Stimulated activated naive CD8-positive, alpha-beta T cell treated with anti-CD3 and anti-CD28 coated beads, Interleukin-15, amount 100 ng/mL, for 72 hours (primary cell): Measurements from ENCODE around the gene TNFRSF4.

Experiments
- ATAC-seq: fragments of 150-1000 bp; cut with Tn5 transposase; 2 replicates; pipeline ENCODE4 v1.10.0; 2021; ENCODE audit warnings: mild to moderate bottlenecking, moderate library complexity
- DNase-seq, 2 donors: peaks; one replicate each; pipeline ENCODE4 v3.0.0; 2021 to 2022
- H3K27ac Mint-ChIP-seq, 2 donors: one replicate each; pipeline ENCODE4 v1.8.0; 2022; ENCODE audit warnings: mild to moderate bottlenecking in 2 of 2, mixed read lengths in 2 of 2, moderate library complexity in 2 of 2
- H3K27me3 Mint-ChIP-seq: one replicate; pipeline ENCODE4 v1.8.0; 2022; ENCODE audit warnings: mixed read lengths
- H3K4me1 Mint-ChIP-seq: one replicate; pipeline ENCODE4 v1.8.0; 2022; ENCODE audit warnings: mild to moderate bottlenecking, mixed read lengths
- H3K4me3 Mint-ChIP-seq, 2 donors: one replicate each; pipeline ENCODE4 v1.8.0; 2022; ENCODE audit warnings: mild to moderate bottlenecking in 2 of 2, mixed read lengths in 2 of 2, moderate library complexity in 1 of 2
- H3K9me3 Mint-ChIP-seq, 2 donors: one replicate each; pipeline ENCODE4 v1.8.0; 2022; ENCODE audit warnings: mixed read lengths in 2 of 2

The TNFRSF4 gene

GRCh38 chr1:1205769-1206375 lies 8.1 kb downstream of the TNFRSF4 start:
- H3K4me1 Mint-ChIP-seq, result peaks cover 66% of the 10 kb centered on the region
- peak overlapping the region; percentile 52 to 54 for H3K27ac Mint-ChIP-seq
- H3K9me3 Mint-ChIP-seq, result no peaks in the 10 kb centered on the region
- DNase-seq (no peak), ATAC-seq (no peak)
- H3K27me3 Mint-ChIP-seq, result no peaks in the 10 kb centered on the region
- peak overlapping the region; percentile 93 to 98 for H3K4me3 Mint-ChIP-seq

DNA sequence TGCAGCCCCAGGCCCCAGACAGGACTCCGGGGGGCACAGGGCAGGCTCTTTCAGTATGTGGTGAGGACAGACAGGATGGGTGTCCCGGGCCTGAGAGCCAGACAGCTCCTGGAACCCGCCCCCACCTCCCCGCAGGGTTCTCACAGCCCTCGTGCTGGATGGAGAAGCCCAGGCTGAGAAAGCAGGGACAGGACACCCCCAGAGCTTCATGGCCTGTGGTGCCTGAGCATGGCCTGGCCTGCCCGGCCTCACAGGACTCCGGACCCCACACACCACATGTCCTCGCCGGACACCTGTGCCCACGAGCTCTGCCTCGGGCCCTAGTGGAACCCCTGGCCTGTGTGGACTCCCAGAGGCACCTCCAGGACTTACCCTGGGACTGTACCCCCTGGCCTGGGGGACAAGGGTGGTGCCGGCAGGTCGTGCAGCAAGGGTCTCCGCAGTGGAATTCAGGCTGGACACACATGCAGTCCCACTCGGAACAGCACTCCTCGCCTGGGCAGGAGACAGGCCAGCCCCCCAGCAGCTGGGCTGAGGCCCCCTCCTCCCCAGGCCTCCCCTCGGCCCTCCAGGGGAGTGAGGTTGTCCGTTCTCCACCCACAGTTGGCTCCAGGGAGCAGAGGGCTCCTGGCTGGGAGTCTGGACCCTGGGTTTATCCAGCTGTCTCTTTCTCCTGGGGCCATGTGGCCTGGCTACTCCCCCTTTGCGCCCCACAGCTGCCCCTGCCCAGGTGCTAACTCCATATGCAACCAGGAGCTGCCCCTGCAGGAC lies 8.8 kb downstream of the TNFRSF4 start:
- peak overlapping the region; percentile 52 to 54 for H3K27ac Mint-ChIP-seq
- H3K27me3 Mint-ChIP-seq, result no peaks in the 10 kb centered on the region
- ATAC-seq, result no peak
- peaks cover 66% of the 10 kb centered on the region for H3K4me1 Mint-ChIP-seq
- DNase-seq, result peak in 1 of 2 donors; percentile 25
- peak overlapping the region; percentile 93 to 98 for H3K4me3 Mint-ChIP-seq
- H3K9me3 Mint-ChIP-seq, result no peaks in the 10 kb centered on the region

DNA sequence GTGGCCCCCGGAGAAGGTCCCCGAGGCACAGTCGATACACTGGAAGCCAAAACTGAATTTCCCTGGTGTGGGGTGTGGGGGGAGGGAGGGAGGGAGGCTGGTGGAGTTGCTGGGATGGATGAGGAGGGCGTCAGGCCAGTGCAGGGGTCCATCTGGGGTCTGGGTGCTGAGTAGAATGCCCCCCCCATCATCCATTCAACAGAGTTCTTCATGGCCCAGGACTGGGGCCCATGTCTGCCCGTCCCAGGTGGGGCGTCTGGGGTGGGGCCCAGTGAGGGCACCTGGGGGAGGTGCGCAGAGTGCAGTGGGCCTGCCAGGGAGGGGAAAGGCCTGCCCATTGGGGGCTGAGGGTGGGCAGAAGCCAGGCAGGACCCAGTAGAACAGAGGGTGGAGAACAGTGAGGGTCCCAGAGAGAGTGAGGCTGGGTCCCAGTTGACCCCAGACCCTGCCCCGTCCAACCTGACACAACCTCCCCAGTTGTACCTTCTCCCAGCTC lies 9.5 kb downstream of the TNFRSF4 start:
- DNase-seq (no peak), ATAC-seq (no peak)
- Mint-ChIP-seq H3K4me3 (peak overlapping the region; percentile 93 to 98), H3K27me3 (no peaks in the 10 kb centered on the region), H3K9me3 (no peaks in the 10 kb centered on the region), H3K4me1 (peaks cover 66% of the 10 kb centered on the region), H3K27ac (peak overlapping the region in 1 of 2 donors; percentile 60)

- Mint-ChIP-seq H3K27me3 (no peaks in the 10 kb centered on the region), H3K9me3 (no peaks in the 10 kb centered on the region), H3K27ac (peak overlapping the region in 1 of 2 donors; percentile 60), H3K4me1 (peaks cover 63% of the 10 kb centered on the region), H3K4me3 (peak overlapping the region; percentile 59 to 93)
- ATAC-seq (no peak), DNase-seq (no peak)
Observed at GRCh38 chr1:1203561-1204424, 10.2 kb downstream of the TNFRSF4 start.

DNA sequence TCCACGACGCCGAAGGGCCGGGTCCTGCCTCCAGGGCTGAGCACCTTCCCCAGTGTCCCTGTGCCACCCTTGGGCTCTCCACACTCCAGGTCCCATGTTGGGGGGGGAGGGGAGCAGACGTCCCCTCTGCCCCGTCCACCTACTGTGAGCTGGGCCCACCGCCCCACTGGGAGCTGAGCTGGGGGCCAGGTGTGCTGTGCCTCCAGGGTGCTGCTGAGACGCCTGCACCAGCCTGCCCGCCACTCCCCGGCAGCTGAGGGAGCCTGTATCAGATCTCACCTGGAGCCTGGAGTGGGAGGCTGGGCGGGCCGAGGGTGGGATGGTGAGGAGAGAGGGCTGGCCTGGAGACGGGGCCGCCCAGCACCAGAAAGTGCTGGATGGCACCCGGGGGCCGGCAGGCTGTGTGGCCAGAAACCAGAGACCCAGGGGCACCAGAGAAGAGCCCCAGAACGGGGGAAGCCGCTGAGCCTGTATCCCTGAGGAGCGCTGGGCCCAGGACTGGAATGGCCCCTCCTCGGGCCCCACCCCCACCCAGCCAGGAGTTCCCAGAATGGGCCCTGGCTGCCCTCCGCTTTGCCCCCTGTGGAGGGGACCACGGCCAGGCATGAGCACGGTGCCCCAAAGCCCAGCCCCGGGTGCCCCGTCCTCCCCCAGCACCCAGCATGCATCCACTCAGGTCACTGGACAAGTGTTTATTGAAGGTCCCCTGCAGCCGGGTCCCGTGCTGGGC lies 11.0 kb downstream of the TNFRSF4 start:
- H3K27ac Mint-ChIP-seq, result no peak overlapping the region
- no peak overlapping the region for H3K4me3 Mint-ChIP-seq
- peaks cover 55% of the 10 kb centered on the region for H3K4me1 Mint-ChIP-seq
- H3K27me3 Mint-ChIP-seq, result no peaks in the 10 kb centered on the region
- ATAC-seq (no peak), DNase-seq (no peak)
- H3K9me3 Mint-ChIP-seq, result no peaks in the 10 kb centered on the region

- no peaks in the 10 kb centered on the region for H3K9me3 Mint-ChIP-seq
- peak overlapping the region; percentile 81 to 83 for H3K4me3 Mint-ChIP-seq
- no peaks in the 10 kb centered on the region for H3K27me3 Mint-ChIP-seq
- DNase-seq, result peak; percentile 88 to 91
- H3K4me1 Mint-ChIP-seq, result peaks cover 41% of the 10 kb centered on the region
- ATAC-seq, result peak; percentile 84
- peak overlapping the region; percentile 64 to 74 for H3K27ac Mint-ChIP-seq
Observed at GRCh38 chr1:1200876-1201810, 12.8 kb downstream of the TNFRSF4 start.

DNA sequence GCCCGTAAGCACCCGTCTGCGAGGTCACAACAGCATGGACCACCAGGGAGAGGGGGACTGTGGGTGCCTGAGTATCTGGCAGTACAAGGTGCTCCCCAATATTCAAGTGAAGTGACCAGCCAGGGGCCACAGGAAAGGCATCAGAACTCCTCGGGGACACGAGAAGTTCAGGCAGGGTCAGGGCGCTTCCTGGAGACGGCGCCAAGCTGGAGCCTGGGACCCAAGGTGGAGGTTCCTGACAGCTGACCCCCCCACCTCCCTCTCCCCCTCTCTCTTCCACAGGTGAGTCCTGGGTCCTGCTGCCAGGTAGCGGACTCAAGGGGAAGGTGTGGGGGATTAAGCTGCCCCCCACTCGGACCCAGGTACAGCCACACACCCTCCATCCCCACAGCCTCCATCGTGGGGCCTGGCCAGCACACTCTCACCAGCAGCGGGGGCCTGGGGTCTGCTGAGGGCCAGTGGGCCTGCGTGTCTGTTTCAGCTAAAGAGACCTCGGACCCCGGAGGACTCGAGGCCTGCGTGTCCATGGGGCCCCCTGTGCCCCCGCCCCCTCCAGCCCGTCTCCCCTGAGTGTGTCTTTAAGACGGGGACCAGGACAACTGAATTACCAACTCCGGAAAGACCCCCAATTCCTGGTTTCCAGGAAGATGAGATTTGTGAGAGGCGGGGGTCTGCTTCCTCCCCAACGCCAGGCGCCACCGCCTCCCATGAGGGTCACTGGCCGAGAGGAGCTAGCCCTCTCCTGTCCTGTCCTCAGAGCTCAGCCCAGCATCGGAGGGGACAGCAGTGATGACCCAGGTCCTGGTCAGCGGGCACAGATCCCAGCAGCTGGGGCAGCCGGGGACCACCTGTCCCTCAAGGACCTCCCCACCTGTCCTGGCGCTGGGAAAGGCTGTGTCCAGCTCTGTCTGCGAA lies 13.7 kb downstream of the TNFRSF4 start:
- Mint-ChIP-seq H3K4me1 (peaks cover 34% of the 10 kb centered on the region), H3K9me3 (peaks cover 0 to 2% of the 10 kb centered on the region in 2 donors), H3K4me3 (peak overlapping the region; percentile 81 to 83), H3K27me3 (no peaks in the 10 kb centered on the region), H3K27ac (peak overlapping the region; percentile 64 to 74)
- ATAC-seq (no peak), DNase-seq (no peak)

- ATAC-seq, result no peak
- peaks cover 26% of the 10 kb centered on the region for H3K4me1 Mint-ChIP-seq
- peak overlapping the region in 1 of 2 donors; percentile 64 for H3K27ac Mint-ChIP-seq
- H3K9me3 Mint-ChIP-seq, result peaks cover 9 to 10% of the 10 kb centered on the region in 2 donors
- H3K4me3 Mint-ChIP-seq, result peak overlapping the region; percentile 49 to 83
- DNase-seq, result no peak
- H3K27me3 Mint-ChIP-seq, result no peaks in the 10 kb centered on the region
Observed at GRCh38 chr1:1199141-1199960, 14.6 kb downstream of the TNFRSF4 start.

DNA sequence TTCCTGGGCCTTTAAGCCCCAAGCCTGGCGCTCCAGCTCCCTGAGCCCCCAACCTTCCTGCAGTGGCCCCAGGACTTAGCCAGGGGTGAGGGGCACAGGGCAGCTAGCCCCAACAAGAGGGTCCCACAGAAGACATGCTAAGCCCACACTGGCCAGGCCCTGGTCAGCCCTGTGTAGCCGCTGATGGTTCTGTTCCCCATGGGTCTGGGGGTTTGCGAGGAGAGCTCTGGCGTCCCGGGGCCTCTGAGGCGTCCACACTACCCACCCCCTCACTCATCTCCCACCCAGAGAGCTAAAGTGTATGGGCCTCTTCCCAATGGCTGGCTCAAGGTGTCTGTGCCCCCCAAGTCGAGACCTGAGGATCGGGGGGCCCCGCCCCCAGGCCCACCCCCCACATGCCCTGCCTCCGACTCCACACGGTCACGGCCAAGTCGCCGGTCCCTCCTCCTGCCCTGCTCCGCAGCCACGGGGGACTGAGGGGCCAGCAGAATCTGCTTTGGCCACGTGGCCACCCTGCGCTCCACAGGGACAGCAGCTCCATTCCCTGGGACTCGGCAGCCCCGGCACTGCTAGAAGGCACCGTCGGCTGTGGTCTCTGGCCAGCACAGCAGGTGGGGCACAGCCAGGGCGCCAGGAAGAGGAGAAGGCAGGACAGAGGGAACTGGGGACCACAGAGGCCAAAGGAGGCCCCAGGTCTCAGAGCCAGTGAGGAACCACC lies 15.4 kb downstream of the TNFRSF4 start:
- ATAC-seq (no peak), DNase-seq (no peak)
- Mint-ChIP-seq H3K9me3 (peaks cover 11 to 15% of the 10 kb centered on the region in 2 donors), H3K27ac (no peak overlapping the region), H3K27me3 (no peaks in the 10 kb centered on the region), H3K4me3 (no peak overlapping the region), H3K4me1 (peaks cover 18% of the 10 kb centered on the region)

DNA sequence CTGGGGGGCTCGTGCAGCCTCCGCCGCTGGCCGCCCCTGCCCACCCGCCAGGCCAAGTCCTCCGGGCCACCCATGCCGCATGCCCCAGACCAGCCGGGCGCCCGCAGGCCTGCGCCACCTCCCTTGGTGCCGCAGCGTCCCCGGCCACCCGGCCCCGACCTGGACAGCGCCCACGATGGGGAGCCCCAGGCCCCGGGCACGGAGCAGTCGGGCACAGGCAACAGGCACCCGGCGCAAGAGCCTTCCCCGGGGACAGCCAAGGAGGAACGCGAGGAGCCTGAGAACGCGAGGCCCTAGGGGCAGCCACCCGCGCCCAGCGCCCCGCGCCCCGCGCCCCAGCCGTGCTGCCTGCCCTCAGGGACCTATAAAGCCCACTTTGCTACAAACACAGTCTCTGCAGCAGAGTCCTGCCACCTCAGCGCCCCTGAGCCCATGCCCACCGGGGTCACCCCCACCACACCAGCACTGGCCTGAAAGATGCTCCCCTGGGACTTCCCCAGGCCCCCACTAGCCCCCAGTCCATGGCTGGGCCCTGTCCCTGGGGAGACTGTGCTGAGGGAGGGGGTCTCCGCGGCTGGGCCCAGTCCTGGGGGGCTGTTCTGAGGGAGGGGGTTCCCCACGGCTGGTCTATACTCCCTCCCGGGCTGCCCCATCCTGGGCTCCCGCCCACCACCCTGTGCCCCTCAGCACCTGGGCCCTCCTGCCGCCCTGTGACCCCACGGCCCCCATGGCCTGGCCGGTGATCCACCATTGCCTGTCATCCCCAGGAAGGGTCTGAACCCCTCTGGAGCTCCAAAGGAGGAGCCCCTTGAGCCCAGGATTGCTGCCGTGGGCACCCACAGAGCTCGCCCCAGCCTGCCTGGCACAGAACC lies 16.2 kb downstream of the TNFRSF4 start:
- no peaks in the 10 kb centered on the region for H3K27me3 Mint-ChIP-seq
- no peak overlapping the region for H3K4me3 Mint-ChIP-seq
- H3K27ac Mint-ChIP-seq, result peak overlapping the region in 1 of 2 donors; percentile 48
- no peak for ATAC-seq
- no peak for DNase-seq
- peaks cover 11 to 15% of the 10 kb centered on the region in 2 donors for H3K9me3 Mint-ChIP-seq
- H3K4me1 Mint-ChIP-seq, result peaks cover 18% of the 10 kb centered on the region

DNA sequence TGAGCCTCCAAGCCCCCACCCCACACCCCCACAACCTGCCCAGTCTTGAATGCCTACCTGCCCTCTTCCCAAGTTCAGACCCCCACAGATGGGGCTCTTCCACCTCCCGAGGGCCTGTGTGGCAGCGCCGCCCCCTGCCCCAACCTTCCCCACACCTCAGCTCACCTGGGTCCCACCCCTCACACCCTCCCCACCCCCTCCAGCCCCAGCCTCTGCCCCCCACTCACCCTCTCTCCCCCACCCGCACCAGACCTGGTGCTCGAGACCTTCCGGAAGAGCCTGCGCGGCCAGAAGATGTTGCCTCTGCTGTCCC lies 16.8 kb downstream of the TNFRSF4 start:
- H3K27ac Mint-ChIP-seq, result no peak overlapping the region
- H3K4me3 Mint-ChIP-seq, result no peak overlapping the region
- peaks cover 14 to 16% of the 10 kb centered on the region in 2 donors for H3K9me3 Mint-ChIP-seq
- ATAC-seq, result no peak
- H3K4me1 Mint-ChIP-seq, result peaks cover 18% of the 10 kb centered on the region
- no peak for DNase-seq
- no peaks in the 10 kb centered on the region for H3K27me3 Mint-ChIP-seq
